LNCaP clone FGC (cell line): ENCODE results near the gene TXNDC16.

ENCODE experiments used
- DNase-seq: peaks from one replicate; pipeline ENCODE4 v3.0.0-alpha.2; 2011; ENCODE audit warnings: low read depth
- H3K4me3 ChIP-seq: 2 replicates; pipeline ENCODE4 v1.5.1; 2011; ENCODE audit warnings: mild to moderate bottlenecking, low read depth, low read length, control low read depth
- TF ChIP-seq, protein P1 (sequence below): IDR thresholded peaks from 2 replicates; pipeline ENCODE4 v1.5.1; 2012; ENCODE audit warnings: mild to moderate bottlenecking; ENCODE audit not compliant: control insufficient read depth, insufficient read depth; ENCODE audit errors: extremely low read depth

The TXNDC16 gene

DNA sequence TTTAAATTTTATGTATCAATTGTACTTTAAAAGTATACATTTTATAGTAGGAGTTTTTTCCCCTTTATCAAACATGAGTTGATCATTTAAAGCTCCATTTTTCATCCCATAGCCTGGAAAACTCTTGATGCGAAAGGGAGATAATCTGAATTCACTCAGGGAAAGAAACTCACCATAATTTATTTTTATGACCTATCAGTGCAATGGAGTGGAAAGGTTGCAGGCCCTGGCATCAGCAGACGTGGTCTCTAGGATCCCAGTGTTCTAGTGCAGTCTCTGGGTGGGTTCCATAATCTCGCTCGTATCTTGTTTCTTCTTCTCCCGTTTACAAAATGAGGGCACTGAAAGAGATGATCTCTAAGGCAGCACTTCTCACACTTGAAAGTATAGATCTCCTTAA lies 153.2 kb downstream of the TXNDC16 start:
- H3K4me3 ChIP-seq, result no peak overlapping the region
- no peak for DNase-seq
- TF ChIP-seq, protein P1, sequence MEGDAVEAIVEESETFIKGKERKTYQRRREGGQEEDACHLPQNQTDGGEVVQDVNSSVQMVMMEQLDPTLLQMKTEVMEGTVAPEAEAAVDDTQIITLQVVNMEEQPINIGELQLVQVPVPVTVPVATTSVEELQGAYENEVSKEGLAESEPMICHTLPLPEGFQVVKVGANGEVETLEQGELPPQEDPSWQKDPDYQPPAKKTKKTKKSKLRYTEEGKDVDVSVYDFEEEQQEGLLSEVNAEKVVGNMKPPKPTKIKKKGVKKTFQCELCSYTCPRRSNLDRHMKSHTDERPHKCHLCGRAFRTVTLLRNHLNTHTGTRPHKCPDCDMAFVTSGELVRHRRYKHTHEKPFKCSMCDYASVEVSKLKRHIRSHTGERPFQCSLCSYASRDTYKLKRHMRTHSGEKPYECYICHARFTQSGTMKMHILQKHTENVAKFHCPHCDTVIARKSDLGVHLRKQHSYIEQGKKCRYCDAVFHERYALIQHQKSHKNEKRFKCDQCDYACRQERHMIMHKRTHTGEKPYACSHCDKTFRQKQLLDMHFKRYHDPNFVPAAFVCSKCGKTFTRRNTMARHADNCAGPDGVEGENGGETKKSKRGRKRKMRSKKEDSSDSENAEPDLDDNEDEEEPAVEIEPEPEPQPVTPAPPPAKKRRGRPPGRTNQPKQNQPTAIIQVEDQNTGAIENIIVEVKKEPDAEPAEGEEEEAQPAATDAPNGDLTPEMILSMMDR, result no peak

DNA sequence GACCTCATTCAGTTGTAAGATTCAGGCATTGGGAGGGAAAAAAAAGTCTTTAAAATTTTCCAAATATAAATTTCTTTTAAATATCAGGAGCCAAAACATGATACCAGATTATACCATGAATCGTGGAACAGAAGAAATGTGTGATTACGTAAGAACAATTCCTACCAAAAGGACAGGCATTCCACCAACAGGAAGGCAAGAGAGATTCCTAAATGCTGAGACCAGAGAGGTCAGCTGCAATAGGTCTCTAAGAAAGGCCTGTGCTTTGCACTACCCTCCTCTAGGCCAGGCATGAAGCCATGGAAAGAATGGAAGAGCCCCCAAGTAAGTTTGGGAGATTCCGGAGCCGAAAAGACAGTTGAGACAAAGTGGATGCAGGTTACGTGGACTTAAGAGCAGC lies 154.5 kb downstream of the TXNDC16 start:
- DNase-seq, result no peak
- H3K4me3 ChIP-seq, result no peak overlapping the region
- TF ChIP-seq, protein P1, result no peak

- H3K4me3 ChIP-seq, result no peak overlapping the region
- TF ChIP-seq, protein P1, result no peak
- no peak for DNase-seq
These were observed 156.6 kb downstream of the TXNDC16 start for GRCh38 chr14:52395728-52396127.

GRCh38 chr14:52391881-52392615 lies 160.3 kb downstream of the TXNDC16 start:
- no peak for DNase-seq
- no peak overlapping the region for H3K4me3 ChIP-seq
- TF ChIP-seq, protein P1, result no peak
